Mononuclear cell (primary cell): ENCODE measurements around the gene PARD3B. TPM values are rescaled to one million over a fixed set of nuclear protein-coding genes. Genes with fewer than 3 reads are reported as not detected.

Source experiments
- H3K27me3 ChIP-seq: 2 replicates; pipeline ENCODE4 v1.6.0; 2011; ENCODE audit warnings: low read length, control low read depth; ENCODE audit not compliant: insufficient read depth
- H3K4me1 ChIP-seq: 2 replicates; pipeline ENCODE4 v1.5.1; 2011; ENCODE audit warnings: mild to moderate bottlenecking, low read length, control low read depth; ENCODE audit not compliant: insufficient read depth
- H3K4me3 ChIP-seq: 2 replicates; pipeline ENCODE4 v1.5.1; 2011; ENCODE audit warnings: mild to moderate bottlenecking, low read length, moderate library complexity
- H3K9me3 ChIP-seq: 2 replicates; pipeline ENCODE4 v1.5.1; 2011; ENCODE audit warnings: low read depth, mild to moderate bottlenecking, control low read depth, low read length
- total RNA-seq: library from RNA; depleted of rRNA; stranded (reverse); fragments of >200 nt; gene quantifications from one replicate; pipeline ENCODE4 v1.2.3, GENCODE V29; 2012

PARD3B gene
- total RNA-seq, 1 donor = 0.94 TPM

- Histone ChIP-seq H3K4me3 (no peak overlapping the region), H3K4me1 (no peaks in the 10 kb centered on the region), H3K27me3 (no peaks in the 10 kb centered on the region), H3K9me3 (no peaks in the 10 kb centered on the region)
Observed at GRCh38 chr2:205453202-205453601, 907.9 kb downstream of the PARD3B start.

DNA sequence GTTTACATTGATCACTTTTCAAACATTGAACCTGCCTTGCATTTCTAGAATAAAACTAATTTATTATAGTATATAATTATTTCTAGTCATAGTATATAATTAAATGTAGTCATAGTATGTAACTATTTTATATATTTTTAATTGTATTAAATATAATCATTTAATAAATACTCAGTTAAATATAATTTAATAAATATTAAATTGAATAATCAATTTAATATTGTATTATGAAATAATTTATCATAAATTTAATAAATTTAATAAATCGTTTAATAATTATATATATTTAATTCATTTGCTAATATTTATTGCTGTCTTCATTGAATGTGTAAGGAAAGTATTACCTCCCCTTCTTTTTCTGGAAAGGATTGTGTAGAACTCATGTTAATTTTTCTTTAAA lies 911.4 kb downstream of the PARD3B start:
- Histone ChIP-seq H3K9me3 (no peaks in the 10 kb centered on the region), H3K4me1 (no peaks in the 10 kb centered on the region), H3K4me3 (no peak overlapping the region), H3K27me3 (no peaks in the 10 kb centered on the region)

GRCh38 chr2:205460217-205460616 lies 914.9 kb downstream of the PARD3B start:
- Histone ChIP-seq H3K4me3 (no peak overlapping the region), H3K27me3 (no peaks in the 10 kb centered on the region), H3K4me1 (no peaks in the 10 kb centered on the region)

GRCh38 chr2:205461169-205461568 lies 915.9 kb downstream of the PARD3B start:
- no peaks in the 10 kb centered on the region for H3K27me3 ChIP-seq
- no peaks in the 10 kb centered on the region for H3K4me1 ChIP-seq
- H3K4me3 ChIP-seq = no peak overlapping the region
- H3K9me3 ChIP-seq = no peaks in the 10 kb centered on the region

More at GRCh38 chr2:205460217-205460616, 914.9 kb downstream of the PARD3B start:
- no peaks in the 10 kb centered on the region for H3K9me3 ChIP-seq

DNA sequence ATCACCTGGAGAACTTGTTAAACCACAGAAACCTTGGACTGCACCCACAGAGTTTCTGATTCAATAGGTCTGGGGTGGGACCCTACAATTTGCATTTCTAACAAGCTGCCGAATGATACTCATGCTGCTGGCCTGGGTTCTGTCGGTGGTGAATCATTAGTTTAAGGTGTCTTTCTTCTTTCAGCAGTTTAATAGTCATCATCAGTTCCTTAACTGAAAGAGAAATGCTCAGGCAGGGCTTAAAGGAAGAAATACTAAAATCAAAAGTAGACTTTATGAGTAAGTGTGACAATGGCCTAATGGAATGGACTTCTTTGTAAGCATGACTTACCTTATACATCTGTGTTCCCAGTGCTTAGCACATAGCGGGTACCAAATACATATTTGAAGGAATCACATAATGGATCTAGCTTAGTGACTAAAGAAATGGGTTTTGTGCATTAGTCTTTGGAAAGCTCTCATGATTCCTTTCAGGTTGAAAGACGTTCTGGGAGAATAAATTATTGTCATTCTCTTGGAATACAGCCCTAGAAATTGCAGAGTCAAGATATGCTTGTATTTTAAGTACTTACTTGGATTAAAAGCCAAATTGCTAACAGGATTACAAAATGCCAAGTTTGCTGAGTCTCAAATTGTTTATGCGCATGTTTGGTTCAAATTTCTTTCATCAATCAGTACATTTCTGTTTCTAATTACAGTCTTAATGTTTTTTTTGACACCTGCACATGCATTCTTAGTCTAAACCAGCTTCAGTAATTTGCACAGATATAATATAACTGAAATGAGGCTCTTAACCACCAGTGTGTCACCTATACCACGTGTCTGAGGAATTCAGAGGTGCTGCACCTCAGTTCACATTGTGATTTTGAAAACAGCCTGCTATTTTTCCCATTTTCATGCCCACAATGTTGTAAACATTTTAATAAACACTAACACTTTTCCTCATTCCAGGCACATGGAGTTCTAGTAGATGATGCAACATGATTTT lies 916.7 kb downstream of the PARD3B start:
- no peak overlapping the region for H3K4me3 ChIP-seq
- H3K9me3 ChIP-seq = no peaks in the 10 kb centered on the region
- no peaks in the 10 kb centered on the region for H3K27me3 ChIP-seq
- H3K4me1 ChIP-seq = no peaks in the 10 kb centered on the region

GRCh38 chr2:205462681-205463345 lies 917.5 kb downstream of the PARD3B start:
- no peaks in the 10 kb centered on the region for H3K27me3 ChIP-seq
- no peaks in the 10 kb centered on the region for H3K9me3 ChIP-seq
- no peaks in the 10 kb centered on the region for H3K4me1 ChIP-seq
- H3K4me3 ChIP-seq = no peak overlapping the region

DNA sequence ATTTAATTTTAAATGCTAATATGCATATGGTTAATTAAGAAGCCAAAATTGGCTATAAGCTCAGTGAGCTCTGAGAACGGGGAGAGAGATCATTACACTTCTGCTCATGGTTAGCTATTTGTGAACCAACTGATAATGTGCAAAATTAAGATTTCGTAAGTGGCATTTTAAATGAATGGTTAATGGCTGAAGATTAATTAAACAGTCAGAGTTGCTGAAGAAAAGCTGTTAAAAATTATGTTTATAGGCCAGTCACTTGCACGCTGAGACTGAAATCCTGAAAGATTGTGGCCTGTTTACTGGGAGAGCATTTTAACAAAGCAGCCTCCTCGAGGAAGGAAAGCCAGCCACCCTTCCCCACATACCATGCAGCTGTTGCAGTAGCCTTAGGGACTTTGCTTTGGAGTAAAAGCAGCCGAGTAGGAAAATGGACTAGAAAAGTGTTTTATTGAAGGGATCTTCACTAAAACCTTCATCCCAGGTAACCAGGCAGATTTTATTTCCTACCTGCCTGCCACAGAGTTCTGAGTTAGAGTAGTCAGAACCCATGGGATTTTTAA lies 918.3 kb downstream of the PARD3B start:
- no peaks in the 10 kb centered on the region for H3K4me1 ChIP-seq
- H3K4me3 ChIP-seq = no peak overlapping the region
- no peaks in the 10 kb centered on the region for H3K27me3 ChIP-seq

GRCh38 chr2:205464681-205465080 lies 919.4 kb downstream of the PARD3B start:
- H3K4me3 ChIP-seq = no peak overlapping the region
- no peaks in the 10 kb centered on the region for H3K4me1 ChIP-seq
- H3K27me3 ChIP-seq = no peaks in the 10 kb centered on the region
- H3K9me3 ChIP-seq = no peaks in the 10 kb centered on the region

More for the DNA sequence above, 918.3 kb downstream of the PARD3B start:
- no peaks in the 10 kb centered on the region for H3K9me3 ChIP-seq

DNA sequence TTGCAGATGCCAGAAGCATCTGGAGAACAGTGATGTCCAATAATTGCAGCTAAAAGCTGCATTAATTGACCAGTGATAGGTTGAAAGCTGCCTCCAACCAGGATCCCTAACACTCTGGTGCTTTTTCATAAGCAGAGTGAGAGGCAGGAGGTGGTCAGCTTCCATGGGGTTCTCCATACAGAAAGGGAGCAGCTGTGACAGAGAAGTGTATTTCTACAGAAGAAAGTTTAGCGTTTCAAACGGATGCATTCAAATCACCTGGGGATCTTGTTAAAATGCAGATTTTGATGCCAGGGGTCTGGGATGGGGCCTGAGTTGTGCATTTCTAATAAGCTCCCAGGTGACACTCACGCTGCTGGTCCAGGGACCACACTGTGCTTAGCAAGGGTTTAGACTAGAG lies 920.5 kb downstream of the PARD3B start:
- H3K4me1 ChIP-seq = no peaks in the 10 kb centered on the region
- H3K4me3 ChIP-seq = no peak overlapping the region
- no peaks in the 10 kb centered on the region for H3K9me3 ChIP-seq
- no peaks in the 10 kb centered on the region for H3K27me3 ChIP-seq

DNA sequence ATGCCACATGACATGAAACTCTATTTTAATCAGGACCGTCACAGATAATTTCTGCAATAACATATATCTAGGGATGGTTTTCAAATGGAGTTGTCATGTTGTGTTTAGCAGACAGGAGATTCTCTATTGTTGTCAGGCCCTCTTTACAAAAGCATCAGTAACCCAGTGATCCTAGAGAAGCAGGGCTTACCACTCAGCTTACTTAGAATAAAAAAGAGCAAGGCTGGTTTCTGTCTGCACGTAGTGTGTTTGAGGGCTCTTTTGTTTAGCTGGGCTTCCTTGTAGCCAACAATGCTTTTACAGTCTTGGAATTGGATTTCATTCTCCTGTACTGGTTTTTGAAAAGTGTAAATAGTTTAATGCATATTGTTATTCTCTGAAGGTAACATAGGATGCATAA lies 926.5 kb downstream of the PARD3B start:
- Histone ChIP-seq H3K4me1 (no peaks in the 10 kb centered on the region), H3K27me3 (no peaks in the 10 kb centered on the region), H3K4me3 (no peak overlapping the region), H3K9me3 (no peaks in the 10 kb centered on the region)

DNA sequence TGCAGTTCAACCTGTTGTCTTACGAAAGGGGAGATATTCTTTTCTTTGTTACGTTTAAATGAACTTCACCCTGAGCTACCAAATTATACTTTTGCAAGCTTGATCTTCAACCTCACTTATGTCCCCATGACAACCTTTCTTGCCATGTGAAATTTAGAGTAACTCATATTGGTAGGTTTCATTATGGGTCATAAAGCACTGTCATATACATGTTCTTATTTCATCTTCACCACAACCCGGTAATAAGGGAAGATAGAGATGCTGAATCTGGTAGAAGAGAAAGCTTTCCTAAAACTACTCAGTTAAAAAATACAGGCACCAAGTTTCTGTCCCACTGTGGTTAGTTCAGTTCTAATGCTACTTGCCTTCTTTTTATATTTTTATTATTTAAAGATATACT lies 928.5 kb downstream of the PARD3B start:
- Histone ChIP-seq H3K4me1 (no peaks in the 10 kb centered on the region), H3K9me3 (no peaks in the 10 kb centered on the region), H3K27me3 (no peaks in the 10 kb centered on the region), H3K4me3 (no peak overlapping the region)

DNA sequence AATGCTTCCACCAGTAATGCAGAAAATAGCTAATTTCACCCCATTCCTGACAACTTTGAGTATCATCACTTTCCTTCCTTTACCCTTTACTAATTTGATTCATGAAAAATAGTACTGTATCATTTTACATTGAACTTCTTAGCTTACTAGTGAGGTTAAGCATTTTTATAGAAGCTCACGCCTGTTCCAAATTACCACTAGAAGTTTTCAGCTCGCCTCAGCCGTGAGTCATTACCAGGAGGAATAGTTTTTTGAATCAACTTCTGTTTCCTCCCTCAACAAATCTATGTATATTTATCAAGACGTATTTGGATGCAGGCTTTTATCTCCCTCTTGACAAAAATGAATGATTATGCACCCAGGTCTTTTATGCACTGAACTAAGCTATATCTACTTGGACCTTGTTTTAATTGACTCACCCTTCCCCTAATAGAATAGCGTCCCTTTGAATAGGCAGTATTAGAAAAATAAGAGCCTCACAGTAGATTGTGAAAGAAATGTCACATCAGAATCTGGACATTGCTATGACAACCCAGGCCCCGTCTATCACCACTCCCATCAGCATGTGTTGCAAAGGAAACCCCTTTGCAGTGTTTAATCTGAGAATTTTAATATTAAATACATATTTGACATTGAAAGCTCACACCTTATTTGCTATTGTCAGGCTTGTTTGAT lies 929.6 kb downstream of the PARD3B start:
- Histone ChIP-seq H3K4me3 (no peak overlapping the region), H3K9me3 (no peaks in the 10 kb centered on the region), H3K27me3 (no peaks in the 10 kb centered on the region), H3K4me1 (no peaks in the 10 kb centered on the region)

GRCh38 chr2:205475416-205475768 lies 930.1 kb downstream of the PARD3B start:
- H3K4me3 ChIP-seq = no peak overlapping the region
- H3K4me1 ChIP-seq = no peaks in the 10 kb centered on the region
- H3K9me3 ChIP-seq = no peaks in the 10 kb centered on the region
- no peaks in the 10 kb centered on the region for H3K27me3 ChIP-seq

- no peaks in the 10 kb centered on the region for H3K4me1 ChIP-seq
- H3K4me3 ChIP-seq = no peak overlapping the region
- no peaks in the 10 kb centered on the region for H3K9me3 ChIP-seq
- no peaks in the 10 kb centered on the region for H3K27me3 ChIP-seq
Observed at GRCh38 chr2:205477016-205477705, 931.9 kb downstream of the PARD3B start.
